Neuronal stem cell (in vitro differentiated cells): ENCODE data around the gene CNTLN.
A peak's percentile ranks its signal among the peaks of the same experiment; 100 is the strongest.
"Not testable (repeated sequence)": the region's sequence is repeated elsewhere in the genome, so short reads cannot be mapped to it uniquely, and the experiment has no call there.

Experiments used
- DNase-seq: peaks from one replicate; pipeline ENCODE4 v3.0.0-alpha.2; 2013; ENCODE audit warnings: low spot score
- H2AFZ ChIP-seq: one replicate; pipeline ENCODE4 v1.6.1; 2013; ENCODE audit warnings: mild to moderate bottlenecking, low read length, inconsistent platforms
- H2AK5ac ChIP-seq: 2 replicates; pipeline ENCODE4 v1.6.1; 2013; ENCODE audit warnings: low read depth, mild to moderate bottlenecking, inconsistent platforms, low read length, moderate library complexity, mixed read lengths
- H2BK120ac ChIP-seq: 2 replicates; pipeline ENCODE4 v1.6.1; 2013; ENCODE audit warnings: low read depth, mild to moderate bottlenecking, inconsistent platforms, low read length, moderate library complexity, mixed read lengths
- H2BK12ac ChIP-seq: one replicate; pipeline ENCODE4 v1.6.1; 2013; ENCODE audit warnings: low read length, inconsistent platforms
- H2BK15ac ChIP-seq: 2 replicates; pipeline ENCODE4 v1.6.1; 2013; ENCODE audit warnings: mild to moderate bottlenecking, low read length, inconsistent platforms, mixed read lengths
- H2BK5ac ChIP-seq: one replicate; pipeline ENCODE4 v1.6.1; 2013; ENCODE audit warnings: inconsistent platforms, mild to moderate bottlenecking, low read length, moderate library complexity
- H3K14ac ChIP-seq: one replicate; pipeline ENCODE4 v1.6.1; 2013; ENCODE audit warnings: low read length, inconsistent platforms
- H3K18ac ChIP-seq: 2 replicates; pipeline ENCODE4 v1.6.1; 2013; ENCODE audit warnings: low read length, inconsistent platforms
- H3K23ac ChIP-seq: 2 replicates; pipeline ENCODE4 v1.6.1; 2013; ENCODE audit warnings: low read depth, mild to moderate bottlenecking, mixed read lengths, low read length, inconsistent platforms; ENCODE audit not compliant: poor library complexity
- H3K27ac ChIP-seq: replicated peaks from 3 replicates; pipeline ENCODE4 v1.5.1; 2013; ENCODE audit warnings: low read length, inconsistent platforms
- H3K27me3 ChIP-seq, 3 experiments: 2 replicates each; pipeline ENCODE4 v1.6.1; 2013; ENCODE audit warnings: low read length in 3 of 3, mild to moderate bottlenecking in 2 of 3, inconsistent platforms in 1 of 3, low read depth in 1 of 3, mixed read lengths in 1 of 3, moderate library complexity in 1 of 3; ENCODE audit not compliant: control insufficient read depth in 3 of 3, insufficient read depth in 3 of 3
- H3K36me3 ChIP-seq, 2 donors: replicated peaks in 1 of 2; 2 replicates each; pipeline ENCODE4 v1.6.1; 2013; ENCODE audit warnings: low read length in 2 of 2; ENCODE audit not compliant: control insufficient read depth in 2 of 2, insufficient read depth in 2 of 2
- H3K4ac ChIP-seq: 2 replicates; pipeline ENCODE4 v1.6.1; 2013; ENCODE audit warnings: inconsistent platforms, mild to moderate bottlenecking, low read length, moderate library complexity
- H3K4me1 ChIP-seq, 2 donors: 1 replicate in 1 of 2; 2 replicates in 1 of 2; pipeline ENCODE4 v1.6.1; 2013; ENCODE audit warnings: low read length in 2 of 2, low read depth in 1 of 2; ENCODE audit not compliant: control insufficient read depth in 2 of 2, insufficient read depth in 1 of 2
- H3K4me2 ChIP-seq: one replicate; pipeline ENCODE4 v1.6.1; 2013; ENCODE audit warnings: mild to moderate bottlenecking, low read length, inconsistent platforms; ENCODE audit not compliant: insufficient read depth, poor library complexity, severe bottlenecking
- H3K4me3 ChIP-seq, 2 donors: 2 replicates each; pipeline ENCODE4 v1.5.1; 2013; ENCODE audit warnings: low read length in 2 of 2, mild to moderate bottlenecking in 2 of 2, inconsistent platforms in 1 of 2, moderate library complexity in 1 of 2
- H3K79me1 ChIP-seq: one replicate; pipeline ENCODE4 v1.6.1; 2013; ENCODE audit warnings: low read depth, mild to moderate bottlenecking, inconsistent platforms, low read length, moderate library complexity
- H3K9ac ChIP-seq: one replicate; pipeline ENCODE4 v1.6.1; 2013; ENCODE audit warnings: mild to moderate bottlenecking, low read depth, low read length, inconsistent platforms; ENCODE audit not compliant: poor library complexity
- H3K9me3 ChIP-seq, 2 donors: replicated peaks in 1 of 2; 2 replicates each; pipeline versions ENCODE3 to v1.6.1; 2013; ENCODE audit warnings: low read length in 2 of 2, mild to moderate bottlenecking in 2 of 2, inconsistent platforms in 1 of 2, low read depth in 1 of 2, mixed read lengths in 1 of 2, moderate library complexity in 1 of 2; ENCODE audit not compliant: control insufficient read depth in 2 of 2, insufficient read depth in 1 of 2
- H4K8ac ChIP-seq: one replicate; pipeline ENCODE4 v1.6.1; 2013; ENCODE audit warnings: low read depth, mild to moderate bottlenecking, inconsistent platforms, low read length, moderate library complexity
- H4K91ac ChIP-seq: one replicate; pipeline ENCODE4 v1.6.1; 2013; ENCODE audit warnings: low read length, low read depth, mild to moderate bottlenecking, inconsistent platforms; ENCODE audit not compliant: poor library complexity
- WGBS, 2 donors: extraction: QIAGEN DNeasy Blood & Tissue Kit; methylation state at CpG; one replicate each; pipeline ENCODE4 v1.1.7; 2013; ENCODE audit warnings: missing lambda C conversion rate in 2 of 2, mixed read lengths in 1 of 2; ENCODE audit not compliant: insufficient read length in 2 of 2, insufficient replicate concordance in 1 of 2; ENCODE audit errors: extremely low coverage in 2 of 2; 5-methylcytosine and 5-hydroxymethylcytosine counted together

CNTLN gene

GRCh38 chr9:17397166-17397728 is 262.4 kb downstream of the CNTLN start:
- not testable (repeated sequence) for H3K4ac ChIP-seq, H4K91ac ChIP-seq, H3K36me3 ChIP-seq, H3K18ac ChIP-seq, DNase-seq, H2BK120ac ChIP-seq, H4K8ac ChIP-seq, H3K23ac ChIP-seq, H2AFZ ChIP-seq, H2BK12ac ChIP-seq, H3K14ac ChIP-seq, H3K4me1 ChIP-seq, H3K79me1 ChIP-seq, H3K9ac ChIP-seq, H2BK5ac ChIP-seq, H3K9me3 ChIP-seq, H3K27ac ChIP-seq, H3K4me2 ChIP-seq, H2BK15ac ChIP-seq, H3K4me3 ChIP-seq, H2AK5ac ChIP-seq, H3K27me3 ChIP-seq
- WGBS, 2 donors: no CpG with 5 or more reads among the region's 7 CpGs

DNA sequence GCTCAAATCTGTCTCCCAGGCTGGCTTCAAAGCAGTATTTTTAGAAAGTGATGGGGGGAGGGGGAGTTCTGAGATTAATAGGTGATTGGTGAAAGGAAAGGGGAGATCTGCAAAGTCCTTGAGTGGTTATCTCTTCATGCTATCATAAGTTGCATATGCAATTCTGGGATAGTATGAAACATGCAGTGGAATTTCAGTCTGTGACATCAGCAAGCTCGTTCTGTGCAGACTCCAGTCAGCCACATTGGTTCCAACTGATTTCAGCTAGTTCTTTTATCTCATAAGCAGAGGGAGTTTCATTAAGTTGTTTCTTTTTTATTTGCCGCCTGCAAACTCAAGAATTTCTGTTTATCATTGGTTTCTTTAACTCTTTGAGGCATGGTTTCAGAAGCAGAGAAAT is 263.5 kb downstream of the CNTLN start:
- no peak overlapping the region for H3K4me3 ChIP-seq
- no CpG with 5 or more reads among the region's 2 CpGs for WGBS, 2 donors

DNA sequence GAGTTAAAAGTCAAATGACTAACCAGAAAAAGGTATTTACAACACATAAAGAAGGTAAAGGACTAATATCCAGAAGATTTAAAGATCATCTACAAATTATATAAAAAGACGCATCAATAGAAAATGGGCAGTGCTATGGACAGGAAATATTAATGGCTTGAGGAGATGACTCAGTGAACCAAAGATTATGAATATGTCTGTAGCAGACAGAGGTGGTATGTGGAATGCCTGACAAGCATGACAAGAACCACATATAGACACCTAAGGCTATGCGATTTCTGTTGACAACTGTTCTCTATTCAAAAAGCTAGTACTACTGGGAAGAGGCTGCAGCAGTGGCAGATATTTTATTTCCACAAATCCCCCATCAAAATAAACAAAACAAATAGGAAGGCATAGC is 267.0 kb downstream of the CNTLN start:
- Histone ChIP-seq H2BK12ac (no peak overlapping the region), H3K4me2 (no peak overlapping the region), H2AFZ (no peak overlapping the region), H3K4ac (no peak overlapping the region), H3K27me3 (no peaks in the 10 kb centered on the region), H3K79me1 (no peaks in the 10 kb centered on the region), H3K4me1 (peaks cover 0 to 4% of the 10 kb centered on the region in 2 donors), H3K27ac (no peak overlapping the region), H3K23ac (no peak overlapping the region), H3K36me3 (no peaks in the 10 kb centered on the region), H4K8ac (no peak overlapping the region), H2BK15ac (no peak overlapping the region), H2BK120ac (no peak overlapping the region), H3K9me3 (no peaks in the 10 kb centered on the region), H4K91ac (no peak overlapping the region), H3K14ac (no peak overlapping the region), H3K9ac (no peak overlapping the region), H2BK5ac (no peak overlapping the region), H3K4me3 (no peak overlapping the region), H2AK5ac (no peak overlapping the region), H3K18ac (no peak overlapping the region)
- no CpG with 5 or more reads among the region's 2 CpGs for whole genome bisulfite sequencing, 2 donors
- DNase-seq: no peak

More for the DNA sequence above, 263.5 kb downstream of the CNTLN start:
- H3K4me2 ChIP-seq: no peak overlapping the region
- no peak overlapping the region for H2AK5ac ChIP-seq
- H2AFZ ChIP-seq: no peak overlapping the region
- H2BK120ac ChIP-seq: no peak overlapping the region
- H3K79me1 ChIP-seq: no peaks in the 10 kb centered on the region
- no peaks in the 10 kb centered on the region for H3K27me3 ChIP-seq
- peaks cover 0 to 4% of the 10 kb centered on the region in 2 donors for H3K4me1 ChIP-seq
- no peak overlapping the region for H3K4ac ChIP-seq
- H3K9me3 ChIP-seq: no peaks in the 10 kb centered on the region
- no peak for DNase-seq
- H3K18ac ChIP-seq: no peak overlapping the region
- no peak overlapping the region for H3K9ac ChIP-seq
- no peak overlapping the region for H2BK5ac ChIP-seq
- no peak overlapping the region for H2BK12ac ChIP-seq
- H3K14ac ChIP-seq: no peak overlapping the region
- peaks cover 0 to 6% of the 10 kb centered on the region in 2 donors for H3K36me3 ChIP-seq
- no peak overlapping the region for H4K91ac ChIP-seq
- no peak overlapping the region for H3K27ac ChIP-seq
- no peak overlapping the region for H4K8ac ChIP-seq
- no peak overlapping the region for H3K23ac ChIP-seq
- no peak overlapping the region for H2BK15ac ChIP-seq

DNA sequence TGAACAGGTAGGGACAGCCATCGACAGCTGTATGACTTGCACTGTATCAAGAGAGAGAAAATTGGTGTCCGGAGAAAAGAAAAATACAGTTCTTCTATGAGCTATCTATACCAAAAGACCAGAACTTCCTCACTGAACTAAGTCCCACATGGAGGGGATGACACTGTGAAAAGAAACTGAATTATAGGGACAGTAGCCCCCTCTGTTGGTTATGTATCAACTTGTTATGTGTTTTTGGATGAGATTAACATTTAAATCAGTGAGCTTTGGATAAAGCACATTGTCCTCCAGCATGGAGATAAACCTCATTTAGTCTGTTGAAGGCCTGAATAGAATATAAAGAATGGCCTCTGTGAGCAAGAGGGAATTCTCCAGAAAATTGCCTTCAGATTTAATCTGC is 267.5 kb downstream of the CNTLN start:
- Histone ChIP-seq H4K8ac (no peak overlapping the region), H2AK5ac (no peak overlapping the region), H2BK12ac (no peak overlapping the region), H3K79me1 (no peaks in the 10 kb centered on the region), H3K27ac (no peak overlapping the region), H3K4me1 (peaks cover 0 to 2% of the 10 kb centered on the region in 2 donors), H4K91ac (no peak overlapping the region), H3K9me3 (no peaks in the 10 kb centered on the region), H3K18ac (no peak overlapping the region), H3K14ac (no peak overlapping the region), H2BK5ac (no peak overlapping the region), H3K27me3 (no peaks in the 10 kb centered on the region), H2BK15ac (no peak overlapping the region), H3K4ac (no peak overlapping the region), H3K4me2 (no peak overlapping the region), H3K4me3 (no peak overlapping the region), H3K9ac (no peak overlapping the region), H2AFZ (no peak overlapping the region), H3K23ac (no peak overlapping the region), H2BK120ac (no peak overlapping the region), H3K36me3 (no peaks in the 10 kb centered on the region)
- DNase-seq: peak; percentile 15
- no CpG with 5 or more reads among the region's 2 CpGs for WGBS, 2 donors
